ENCODE results near the gene NUF2. TPM values are rescaled to one million over a fixed set of nuclear protein-coding genes. Genes with fewer than 3 reads are reported as not detected.

Gene NUF2
- total and polyA plus RNA-seq, 2 of the 4 experiments (the other 2 are of a cell fraction): 13.0 to 18.5 TPM

GRCh38 chr1:163273766-163274441 lies 47.9 kb upstream of the NUF2 start:
- no TSS peak for BruUV-seq (replicated peaks)
- H3K4me1 ChIP-seq (ENCODE audit: control insufficient read depth, insufficient read depth, low read length): no peaks in the 10 kb centered on the region
- no peak overlapping the region for H2AFZ ChIP-seq (replicated peaks; ENCODE audit: low read length, poor library complexity)
- no peak overlapping the region for H2BK120ac ChIP-seq (ENCODE audit: low read depth, low read length)
- no peak overlapping the region for H2BK15ac ChIP-seq (ENCODE audit: low read depth, low read length)
- H3K9me1 ChIP-seq (ENCODE audit: insufficient read depth, low read length): 0 out of 2 replicates have a peak, but pooled peaks cover 2% of the 10 kb centered on the region
- WGBS, 2 experiments (ENCODE audit: extremely low coverage in 2 of 2, insufficient read length in 1 of 2): no CpG with 5 or more reads among the region's 2 CpGs
- CTCF ChIA-PET: interaction anchor here (1.3 kb wide), 1 partner anchor 9 kb away, joined by 3 read pairs; no protein-coding TSS in a partner anchor
- H2BK5ac ChIP-seq (ENCODE audit: low read depth, low read length, poor library complexity, severe bottlenecking): no peak overlapping the region
- H3K4me2 ChIP-seq (ENCODE audit: low read depth, low read length): no peak overlapping the region
- POLR2A ChIA-PET (ENCODE audit: unreplicated experiment): no interaction called here
- DNase-seq (no peak), ATAC-seq (ENCODE audit: low read depth) (no peak)
- H4K5ac ChIP-seq (ENCODE audit: low read depth, low read length): no peak overlapping the region
- H3K9me3 ChIP-seq (ENCODE audit: control insufficient read depth, insufficient read depth, low read length): peaks cover 2% of the 10 kb centered on the region; the same call in 1 of the 2 replicates
- no peaks in the 10 kb centered on the region for H3K27me3 ChIP-seq (ENCODE audit: control insufficient read depth, insufficient read depth, low read length)
- H3K9ac ChIP-seq (ENCODE audit: low read depth, low read length): no peak overlapping the region
- H2AK9ac ChIP-seq (replicated peaks; ENCODE audit: low read depth, low read length, poor library complexity): no peak overlapping the region
- H2AK5ac ChIP-seq (ENCODE audit: low read depth, low read length): no peak overlapping the region
- H4K8ac ChIP-seq (ENCODE audit: low read depth in 2 of 2, low read length in 2 of 2): no peak overlapping the region
- H3K4ac ChIP-seq (ENCODE audit: low read depth, low read length): no peak overlapping the region
- no peaks in the 10 kb centered on the region for H3K79me1 ChIP-seq (ENCODE audit: low read depth in 1 of 2, low read length in 2 of 2)
- H3K18ac ChIP-seq (ENCODE audit: low read depth, low read length): no peak overlapping the region
- no peak overlapping the region for H3K23ac ChIP-seq (ENCODE audit: low read depth, low read length)
- intact Hi-C loops (cut with micrococcal nuclease) (no loop called here), in situ Hi-C loops (cut with MboI; ENCODE audit: low sequenced_read_pairs) (no loop called here), dilution Hi-C loops (cut with HindIII; ENCODE audit: low sequenced_read_pairs, unreplicated experiment) (no loop called here)
- no peak overlapping the region for H3K4me3 ChIP-seq (ENCODE audit: insufficient read depth, low read depth, low read length)
- H4K91ac ChIP-seq (ENCODE audit: insufficient read depth, low read depth, low read length): no peak overlapping the region
- no peak overlapping the region for H2BK20ac ChIP-seq (ENCODE audit: low read depth, low read length)
- no peak overlapping the region for H3K27ac ChIP-seq (ENCODE audit: insufficient read depth, low read length)
- H3K36me3 ChIP-seq (ENCODE audit: control insufficient read depth, insufficient read depth, low read length): no peaks in the 10 kb centered on the region
- H4K20me1 ChIP-seq (ENCODE audit: insufficient read depth, low read length): no peaks in the 10 kb centered on the region
- no peak overlapping the region for H3K14ac ChIP-seq (replicated peaks; ENCODE audit: low read depth, low read length)
- no peak overlapping the region for H3K56ac ChIP-seq (ENCODE audit: extremely low read depth, insufficient read depth, low read length)
- TF ChIP-seq NFE2L2 (IDR thresholded peaks at IDR 0.05; ENCODE audit: low read depth, low read length) (no peak), CEBPB (IDR thresholded peaks at IDR 0.05; ENCODE audit: low read depth, low read length) (no peak), RAD21 (IDR thresholded peaks at IDR 0.05; ENCODE audit: low read length) (no peak), MAZ (IDR thresholded peaks at IDR 0.05; ENCODE audit: borderline replicate concordance, low read depth, low read length) (no peak), MXI1 (IDR thresholded peaks at IDR 0.05; ENCODE audit: borderline replicate concordance, low read depth, low read length) (no peak), CHD1 (IDR thresholded peaks at IDR 0.05; ENCODE audit: low read depth, low read length) (no peak), POLR2A (IDR thresholded peaks at IDR 0.05; ENCODE audit: low read depth, low read length) (no peak), BHLHE40 (IDR thresholded peaks at IDR 0.05; ENCODE audit: low read depth, low read length) (no peak)
- TF ChIP-seq, protein P1, sequence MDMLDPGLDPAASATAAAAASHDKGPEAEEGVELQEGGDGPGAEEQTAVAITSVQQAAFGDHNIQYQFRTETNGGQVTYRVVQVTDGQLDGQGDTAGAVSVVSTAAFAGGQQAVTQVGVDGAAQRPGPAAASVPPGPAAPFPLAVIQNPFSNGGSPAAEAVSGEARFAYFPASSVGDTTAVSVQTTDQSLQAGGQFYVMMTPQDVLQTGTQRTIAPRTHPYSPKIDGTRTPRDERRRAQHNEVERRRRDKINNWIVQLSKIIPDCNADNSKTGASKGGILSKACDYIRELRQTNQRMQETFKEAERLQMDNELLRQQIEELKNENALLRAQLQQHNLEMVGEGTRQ (IDR thresholded peaks at IDR 0.05; ENCODE audit: low read depth, low read length): no peak
- TF ChIP-seq, protein P2, sequence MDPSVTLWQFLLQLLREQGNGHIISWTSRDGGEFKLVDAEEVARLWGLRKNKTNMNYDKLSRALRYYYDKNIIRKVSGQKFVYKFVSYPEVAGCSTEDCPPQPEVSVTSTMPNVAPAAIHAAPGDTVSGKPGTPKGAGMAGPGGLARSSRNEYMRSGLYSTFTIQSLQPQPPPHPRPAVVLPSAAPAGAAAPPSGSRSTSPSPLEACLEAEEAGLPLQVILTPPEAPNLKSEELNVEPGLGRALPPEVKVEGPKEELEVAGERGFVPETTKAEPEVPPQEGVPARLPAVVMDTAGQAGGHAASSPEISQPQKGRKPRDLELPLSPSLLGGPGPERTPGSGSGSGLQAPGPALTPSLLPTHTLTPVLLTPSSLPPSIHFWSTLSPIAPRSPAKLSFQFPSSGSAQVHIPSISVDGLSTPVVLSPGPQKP (IDR thresholded peaks at IDR 0.05; ENCODE audit: borderline replicate concordance, low read depth, low read length): no peak
- TF ChIP-seq, protein P3, sequence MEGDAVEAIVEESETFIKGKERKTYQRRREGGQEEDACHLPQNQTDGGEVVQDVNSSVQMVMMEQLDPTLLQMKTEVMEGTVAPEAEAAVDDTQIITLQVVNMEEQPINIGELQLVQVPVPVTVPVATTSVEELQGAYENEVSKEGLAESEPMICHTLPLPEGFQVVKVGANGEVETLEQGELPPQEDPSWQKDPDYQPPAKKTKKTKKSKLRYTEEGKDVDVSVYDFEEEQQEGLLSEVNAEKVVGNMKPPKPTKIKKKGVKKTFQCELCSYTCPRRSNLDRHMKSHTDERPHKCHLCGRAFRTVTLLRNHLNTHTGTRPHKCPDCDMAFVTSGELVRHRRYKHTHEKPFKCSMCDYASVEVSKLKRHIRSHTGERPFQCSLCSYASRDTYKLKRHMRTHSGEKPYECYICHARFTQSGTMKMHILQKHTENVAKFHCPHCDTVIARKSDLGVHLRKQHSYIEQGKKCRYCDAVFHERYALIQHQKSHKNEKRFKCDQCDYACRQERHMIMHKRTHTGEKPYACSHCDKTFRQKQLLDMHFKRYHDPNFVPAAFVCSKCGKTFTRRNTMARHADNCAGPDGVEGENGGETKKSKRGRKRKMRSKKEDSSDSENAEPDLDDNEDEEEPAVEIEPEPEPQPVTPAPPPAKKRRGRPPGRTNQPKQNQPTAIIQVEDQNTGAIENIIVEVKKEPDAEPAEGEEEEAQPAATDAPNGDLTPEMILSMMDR (conservative IDR thresholded peaks at IDR 0.05; ENCODE audit: low read depth, low read length): no peak
